ENCODE data around the gene PAX8.

PAX8 gene

GRCh38 chr2:113223813-113224212 lies 54.9 kb downstream of the PAX8 start:
- Histone ChIP-seq H3K9ac (ENCODE audit: low read length) (no peak overlapping the region), H3K56ac (ENCODE audit: low read length) (no peak overlapping the region), H3K4me2 (ENCODE audit: low read length) (no peak overlapping the region), H3K27ac (ENCODE audit: low read depth, low read length) (no peak overlapping the region), H2BK15ac (replicated peaks; ENCODE audit: low read depth) (no peak overlapping the region), H3K4ac (ENCODE audit: low read depth, low read length) (no peak overlapping the region), H4K5ac (ENCODE audit: low read length) (no peak overlapping the region), H3K18ac (ENCODE audit: low read length) (no peak overlapping the region), H3K27me3 (ENCODE audit: insufficient read depth, low read length, poor library complexity) (no peaks in the 10 kb centered on the region), H3K23ac (ENCODE audit: low read length) (no peak overlapping the region), H2BK120ac (ENCODE audit: low read depth, low read length) (no peak overlapping the region), H3K36me3 (ENCODE audit: control insufficient read depth, insufficient read depth, low read length) (no peaks in the 10 kb centered on the region), H2AK5ac (ENCODE audit: low read length) (no peak overlapping the region), H3K4me1 (ENCODE audit: control insufficient read depth, low read depth, low read length) (no peaks in the 10 kb centered on the region), H3K4me3 (ENCODE audit: low read length) (no peak overlapping the region), H4K8ac (ENCODE audit: low read depth, low read length) (no peak overlapping the region), H3K79me1 (ENCODE audit: low read length) (no peaks in the 10 kb centered on the region), H3K79me2 (ENCODE audit: control insufficient read depth, insufficient read depth, low read length) (no peaks in the 10 kb centered on the region), H2BK5ac (ENCODE audit: low read length) (no peak overlapping the region)
- no peak for DNase-seq
- 100% methylated on average over 1 of the region's 1 CpG for WGBS (ENCODE audit: extremely low coverage, insufficient coverage, low lambda C conversion rate)

GRCh38 chr2:113221846-113222245 lies 56.9 kb downstream of the PAX8 start:
- H3K27me3 ChIP-seq (ENCODE audit: insufficient read depth, low read length, poor library complexity), result no peaks in the 10 kb centered on the region
- H4K5ac ChIP-seq (ENCODE audit: low read length), result no peak overlapping the region
- H3K36me3 ChIP-seq (ENCODE audit: control insufficient read depth, insufficient read depth, low read length), result no peaks in the 10 kb centered on the region
- no peak overlapping the region for H2BK15ac ChIP-seq (replicated peaks; ENCODE audit: low read depth)
- H3K4me2 ChIP-seq (ENCODE audit: low read length), result no peak overlapping the region
- H4K8ac ChIP-seq (ENCODE audit: low read depth, low read length), result no peak overlapping the region
- peaks cover 5% of the 10 kb centered on the region for H3K4me1 ChIP-seq (ENCODE audit: control insufficient read depth, low read depth, low read length)
- H3K23ac ChIP-seq (ENCODE audit: low read length), result no peak overlapping the region
- no peak overlapping the region for H2AK5ac ChIP-seq (ENCODE audit: low read length)
- no peak overlapping the region for H3K4me3 ChIP-seq (ENCODE audit: low read length)
- no peak overlapping the region for H3K27ac ChIP-seq (ENCODE audit: low read depth, low read length)
- no peak overlapping the region for H2BK5ac ChIP-seq (ENCODE audit: low read length)
- no peak overlapping the region for H3K18ac ChIP-seq (ENCODE audit: low read length)
- no peak for DNase-seq
- H3K4ac ChIP-seq (ENCODE audit: low read depth, low read length), result no peak overlapping the region
- H2BK120ac ChIP-seq (ENCODE audit: low read depth, low read length), result no peak overlapping the region
- H3K56ac ChIP-seq (ENCODE audit: low read length), result no peak overlapping the region
- no CpG with 5 or more reads among the region's 6 CpGs for WGBS (ENCODE audit: extremely low coverage, insufficient coverage, low lambda C conversion rate)
- no peaks in the 10 kb centered on the region for H3K79me2 ChIP-seq (ENCODE audit: control insufficient read depth, insufficient read depth, low read length)
- H3K9ac ChIP-seq (ENCODE audit: low read length), result no peak overlapping the region
- no peaks in the 10 kb centered on the region for H3K79me1 ChIP-seq (ENCODE audit: low read length)

- DNase-seq, result no peak
- no peak overlapping the region for H2BK15ac ChIP-seq (replicated peaks; ENCODE audit: low read depth)
- H3K4ac ChIP-seq (ENCODE audit: low read depth, low read length), result no peak overlapping the region
- H3K23ac ChIP-seq (ENCODE audit: low read length), result no peak overlapping the region
- H4K8ac ChIP-seq (ENCODE audit: low read depth, low read length), result no peak overlapping the region
- no peak overlapping the region for H3K56ac ChIP-seq (ENCODE audit: low read length)
- H3K27ac ChIP-seq (ENCODE audit: low read depth, low read length), result no peak overlapping the region
- H3K27me3 ChIP-seq (ENCODE audit: insufficient read depth, low read length, poor library complexity), result no peaks in the 10 kb centered on the region
- H2BK120ac ChIP-seq (ENCODE audit: low read depth, low read length), result no peak overlapping the region
- no peak overlapping the region for H3K4me2 ChIP-seq (ENCODE audit: low read length)
- peaks cover 5% of the 10 kb centered on the region for H3K4me1 ChIP-seq (ENCODE audit: control insufficient read depth, low read depth, low read length)
- no peaks in the 10 kb centered on the region for H3K79me1 ChIP-seq (ENCODE audit: low read length)
- H2BK5ac ChIP-seq (ENCODE audit: low read length), result no peak overlapping the region
- no peak overlapping the region for H3K18ac ChIP-seq (ENCODE audit: low read length)
- no peaks in the 10 kb centered on the region for H3K36me3 ChIP-seq (ENCODE audit: control insufficient read depth, insufficient read depth, low read length)
- no CpG with 5 or more reads among the region's 6 CpGs for WGBS (ENCODE audit: extremely low coverage, insufficient coverage, low lambda C conversion rate)
- no peak overlapping the region for H2AK5ac ChIP-seq (ENCODE audit: low read length)
- no peak overlapping the region for H3K4me3 ChIP-seq (ENCODE audit: low read length)
- H3K79me2 ChIP-seq (ENCODE audit: control insufficient read depth, insufficient read depth, low read length), result no peaks in the 10 kb centered on the region
- no peak overlapping the region for H4K5ac ChIP-seq (ENCODE audit: low read length)
- no peak overlapping the region for H3K9ac ChIP-seq (ENCODE audit: low read length)
Measured at GRCh38 chr2:113220970-113221708, 57.6 kb downstream of the PAX8 start.

GRCh38 chr2:113219889-113220641 lies 58.7 kb downstream of the PAX8 start:
- H3K27me3 ChIP-seq (ENCODE audit: insufficient read depth, low read length, poor library complexity), result no peaks in the 10 kb centered on the region
- no peaks in the 10 kb centered on the region for H3K36me3 ChIP-seq (ENCODE audit: control insufficient read depth, insufficient read depth, low read length)
- no CpG with 5 or more reads among the region's 6 CpGs for WGBS (ENCODE audit: extremely low coverage, insufficient coverage, low lambda C conversion rate)
- no peak overlapping the region for H3K9ac ChIP-seq (ENCODE audit: low read length)
- no peak overlapping the region for H3K4me3 ChIP-seq (ENCODE audit: low read length)
- no peak overlapping the region for H4K8ac ChIP-seq (ENCODE audit: low read depth, low read length)
- H2BK120ac ChIP-seq (ENCODE audit: low read depth, low read length), result no peak overlapping the region
- H3K23ac ChIP-seq (ENCODE audit: low read length), result no peak overlapping the region
- no peak overlapping the region for H2BK5ac ChIP-seq (ENCODE audit: low read length)
- H3K4me2 ChIP-seq (ENCODE audit: low read length), result no peak overlapping the region
- no peak overlapping the region for H3K56ac ChIP-seq (ENCODE audit: low read length)
- no peak overlapping the region for H2BK15ac ChIP-seq (replicated peaks; ENCODE audit: low read depth)
- peaks cover 5% of the 10 kb centered on the region for H3K4me1 ChIP-seq (ENCODE audit: control insufficient read depth, low read depth, low read length)
- H4K5ac ChIP-seq (ENCODE audit: low read length), result no peak overlapping the region
- H3K18ac ChIP-seq (ENCODE audit: low read length), result peak overlapping the region; percentile 4
- H3K79me2 ChIP-seq (ENCODE audit: control insufficient read depth, insufficient read depth, low read length), result no peaks in the 10 kb centered on the region
- no peak overlapping the region for H3K27ac ChIP-seq (ENCODE audit: low read depth, low read length)
- no peaks in the 10 kb centered on the region for H3K79me1 ChIP-seq (ENCODE audit: low read length)
- H3K4ac ChIP-seq (ENCODE audit: low read depth, low read length), result no peak overlapping the region
- DNase-seq, result peak; percentile 49
- no peak overlapping the region for H2AK5ac ChIP-seq (ENCODE audit: low read length)

- H3K27me3 ChIP-seq (ENCODE audit: insufficient read depth, low read length, poor library complexity), result no peaks in the 10 kb centered on the region
Measured at GRCh38 chr2:113219525-113219888, 59.2 kb downstream of the PAX8 start.

More at GRCh38 chr2:113219525-113219888, 59.2 kb downstream of the PAX8 start:
- Histone ChIP-seq H3K56ac (ENCODE audit: low read length) (no peak overlapping the region), H4K8ac (ENCODE audit: low read depth, low read length) (no peak overlapping the region), H3K27ac (ENCODE audit: low read depth, low read length) (no peak overlapping the region), H3K4me2 (ENCODE audit: low read length) (no peak overlapping the region), H3K4ac (ENCODE audit: low read depth, low read length) (no peak overlapping the region), H2BK120ac (ENCODE audit: low read depth, low read length) (no peak overlapping the region), H2BK15ac (replicated peaks; ENCODE audit: low read depth) (no peak overlapping the region), H3K4me1 (ENCODE audit: control insufficient read depth, low read depth, low read length) (peaks cover 5% of the 10 kb centered on the region), H3K79me1 (ENCODE audit: low read length) (no peaks in the 10 kb centered on the region), H3K9ac (ENCODE audit: low read length) (no peak overlapping the region), H3K79me2 (ENCODE audit: control insufficient read depth, insufficient read depth, low read length) (no peaks in the 10 kb centered on the region), H2AK5ac (ENCODE audit: low read length) (no peak overlapping the region), H3K36me3 (ENCODE audit: control insufficient read depth, insufficient read depth, low read length) (no peaks in the 10 kb centered on the region), H3K18ac (ENCODE audit: low read length) (no peak overlapping the region), H2BK5ac (ENCODE audit: low read length) (no peak overlapping the region), H4K5ac (ENCODE audit: low read length) (no peak overlapping the region), H3K4me3 (ENCODE audit: low read length) (no peak overlapping the region), H3K23ac (ENCODE audit: low read length) (no peak overlapping the region)
- WGBS (ENCODE audit: extremely low coverage, insufficient coverage, low lambda C conversion rate), result no CpG with 5 or more reads among the region's 5 CpGs
- no peak for DNase-seq

All from mesendoderm (in vitro differentiated cells).